Midbrain (tissue), 1 donor: ENCODE results near the gene P3H3.

Experiments
- DNase-seq: peaks from one replicate; lab custom pipeline; 2025; lab: John Stamatoyannopoulos, UW

P3H3 gene

DNA sequence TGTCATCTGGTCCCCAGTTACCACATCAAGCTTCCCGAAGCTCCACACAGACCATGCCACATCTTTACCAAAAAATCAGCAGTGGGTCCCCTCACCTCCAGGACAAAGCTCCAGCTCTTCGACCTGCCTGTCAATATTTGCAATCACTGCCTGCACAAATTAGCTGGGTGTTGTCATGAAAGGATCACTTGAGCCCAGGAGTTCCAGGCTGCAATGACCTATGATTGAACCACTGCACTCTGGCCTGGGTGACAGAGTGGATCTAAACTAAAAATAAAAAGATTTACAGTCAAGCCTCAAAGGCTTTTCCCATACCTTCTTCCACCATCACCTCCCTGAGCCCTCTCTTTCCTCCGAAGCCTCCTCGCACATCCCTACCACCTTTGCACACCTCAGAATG is 31.6 kb upstream of the P3H3 start:
- DNase-seq, result no peak

DNA sequence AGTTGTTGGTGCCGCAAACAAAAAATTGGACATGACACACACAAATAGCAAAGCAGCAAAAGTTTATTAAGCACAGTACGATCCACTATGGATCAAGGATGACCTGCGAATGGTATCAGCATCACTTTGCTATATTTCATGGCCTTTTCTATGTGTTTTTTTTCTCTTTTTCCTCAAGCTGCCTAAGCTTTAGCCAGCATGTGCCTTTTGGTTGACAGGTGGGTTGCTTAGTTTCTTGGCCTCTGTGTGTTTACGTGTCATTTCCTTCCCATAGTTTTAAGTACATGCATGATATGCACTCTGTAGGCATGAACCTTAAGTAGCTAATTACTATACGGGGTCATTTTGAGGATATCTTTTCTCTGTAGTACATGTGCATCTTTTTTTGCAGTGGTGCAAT is 29.1 kb upstream of the P3H3 start:
- DNase-seq, result no peak

GRCh38 chr12:6807170-6807569 is 21.0 kb upstream of the P3H3 start:
- no peak for DNase-seq

GRCh38 chr12:6809056-6809455 is 19.2 kb upstream of the P3H3 start:
- DNase-seq, result no peak

GRCh38 chr12:6810758-6811157 is 17.4 kb upstream of the P3H3 start:
- DNase-seq, result no peak

- no peak for DNase-seq
Measured at GRCh38 chr12:6813363-6813762, 14.8 kb upstream of the P3H3 start.

GRCh38 chr12:6816598-6816997 is 11.6 kb upstream of the P3H3 start:
- no peak for DNase-seq

GRCh38 chr12:6817098-6817497 is 11.1 kb upstream of the P3H3 start:
- no peak for DNase-seq

DNA sequence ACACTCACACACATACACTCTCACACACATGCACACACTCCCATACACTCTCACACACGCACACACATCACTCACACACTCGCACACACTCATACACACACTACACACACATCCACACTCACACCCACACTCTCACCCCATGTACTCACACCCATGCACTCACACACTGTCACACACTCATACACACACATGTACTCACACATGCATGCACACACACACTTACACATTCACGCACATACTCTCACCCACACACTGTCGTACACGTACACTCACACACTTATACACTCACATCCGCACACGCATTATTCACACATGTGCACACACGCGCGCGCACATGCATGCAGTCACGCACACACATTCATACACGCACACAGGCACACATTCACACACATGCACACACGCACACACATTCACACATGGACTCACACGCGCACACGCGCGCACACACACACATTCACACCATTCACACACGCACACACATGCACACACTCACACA is 10.5 kb upstream of the P3H3 start:
- DNase-seq, result no peak

- no peak for DNase-seq
Measured at GRCh38 chr12:6818222-6818621, 10.0 kb upstream of the P3H3 start.

DNA sequence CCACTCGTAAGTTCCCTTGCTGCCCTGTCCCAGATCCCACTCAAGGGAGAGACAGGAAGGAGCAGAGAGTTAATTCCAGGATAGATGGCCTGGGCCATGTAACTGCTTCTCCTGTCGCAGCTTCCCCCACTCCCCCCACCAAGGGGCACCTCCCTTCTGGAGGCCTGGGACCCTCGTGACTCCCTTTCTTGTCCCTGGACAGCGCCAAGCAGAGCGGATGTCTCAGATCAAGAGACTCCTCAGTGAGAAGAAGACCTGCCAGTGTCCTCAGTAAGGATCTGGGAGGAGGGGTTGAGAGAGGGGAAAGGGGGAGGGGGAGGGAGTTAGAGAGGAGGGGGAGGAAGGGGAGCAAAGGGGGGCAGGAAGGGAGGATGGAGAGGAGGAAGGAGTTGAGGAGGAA is 9.6 kb upstream of the P3H3 start:
- DNase-seq, result no peak

DNA sequence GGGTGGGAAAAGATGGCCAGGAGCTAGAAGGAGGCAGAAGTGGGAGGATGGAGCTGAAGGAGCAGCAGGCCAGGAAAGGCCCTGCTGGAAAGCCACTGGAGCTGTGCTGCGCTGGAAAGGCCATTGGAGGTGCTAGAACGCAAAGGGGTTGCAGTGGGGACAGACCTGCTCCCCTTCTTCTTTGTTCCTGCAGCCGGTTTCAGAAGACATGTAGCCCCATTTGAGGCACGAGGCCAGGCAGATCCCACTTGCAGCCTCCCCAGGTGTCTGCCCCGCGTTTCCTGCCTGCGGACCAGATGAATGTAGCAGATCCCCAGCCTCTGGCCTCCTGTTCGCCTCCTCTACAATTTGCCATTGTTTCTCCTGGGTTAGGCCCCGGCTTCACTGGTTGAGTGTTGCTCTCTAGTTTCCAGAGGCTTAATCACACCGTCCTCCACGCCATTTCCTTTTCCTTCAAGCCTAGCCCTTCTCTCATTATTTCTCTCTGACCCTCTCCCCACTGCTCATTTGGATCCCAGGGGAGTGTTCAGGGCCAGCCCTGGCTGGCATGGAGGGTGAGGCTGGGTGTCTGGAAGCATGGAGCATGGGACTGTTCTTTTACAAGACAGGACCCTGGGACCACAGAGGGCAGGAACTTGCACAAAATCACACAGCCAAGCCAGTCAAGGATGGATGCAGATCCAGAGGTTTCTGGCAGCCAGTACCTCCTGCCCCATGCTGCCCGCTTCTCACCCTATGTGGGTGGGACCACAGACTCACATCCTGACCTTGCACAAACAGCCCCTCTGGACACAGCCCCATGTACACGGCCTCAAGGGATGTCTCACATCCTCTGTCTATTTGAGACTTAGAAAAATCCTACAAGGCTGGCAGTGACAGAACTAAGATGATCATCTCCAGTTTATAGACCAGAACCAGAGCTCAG is 8.8 kb upstream of the P3H3 start:
- no peak for DNase-seq

- DNase-seq, result no peak
Measured at GRCh38 chr12:6820166-6820565, 8.0 kb upstream of the P3H3 start.

DNA sequence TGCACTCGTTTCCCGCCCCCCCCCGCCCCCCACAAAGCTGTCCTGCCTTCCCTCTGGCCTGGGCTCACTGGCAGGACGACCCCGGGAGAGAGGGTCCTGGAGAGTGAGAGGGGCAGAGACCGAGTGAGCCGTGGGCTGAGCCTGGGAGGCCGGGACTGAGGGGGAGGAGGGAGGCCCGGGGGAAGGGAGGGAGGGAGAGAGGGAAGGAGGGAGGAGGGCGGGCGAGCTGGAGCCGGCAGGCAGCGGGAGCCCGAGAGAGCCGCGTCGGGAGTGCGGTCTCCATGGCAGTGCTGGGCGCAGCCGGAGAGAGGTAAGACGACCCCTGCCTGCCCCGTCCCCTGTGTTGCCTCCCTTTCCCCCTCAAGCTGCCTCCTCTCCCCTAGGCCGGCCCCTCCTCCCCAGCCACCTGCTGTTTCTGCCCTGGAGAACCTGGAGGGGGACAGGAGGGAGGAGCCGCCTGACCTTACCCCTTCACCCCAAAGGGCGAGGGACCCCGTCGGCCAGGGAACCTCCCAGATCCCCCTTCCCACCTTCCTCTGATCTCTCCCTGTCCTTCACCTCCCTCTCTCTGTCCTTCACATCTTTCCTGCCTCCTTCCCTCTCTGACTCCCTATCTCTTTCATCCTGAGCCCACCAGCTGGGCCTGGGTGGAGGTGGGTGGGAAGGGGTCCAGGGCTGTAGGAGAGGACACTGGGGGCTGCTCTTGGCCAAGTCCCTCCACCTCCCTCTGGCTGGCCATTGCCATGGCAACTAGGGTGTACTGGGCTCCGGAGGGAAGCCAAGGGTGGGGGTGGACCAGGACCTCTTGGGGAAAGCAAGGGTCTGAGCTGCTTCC is 6.4 kb upstream of the P3H3 start, which contains the start of gene GPR162:
TSS of gene GPR162 (plus strand) at position 231 of the 835 bp plus-strand sequence. CDS start 2,078 bp downstream, outside the sequence.
- peak; percentile 9 for DNase-seq

- no peak for DNase-seq
Measured at GRCh38 chr12:6822426-6823135, 5.6 kb upstream of the P3H3 start.

DNA sequence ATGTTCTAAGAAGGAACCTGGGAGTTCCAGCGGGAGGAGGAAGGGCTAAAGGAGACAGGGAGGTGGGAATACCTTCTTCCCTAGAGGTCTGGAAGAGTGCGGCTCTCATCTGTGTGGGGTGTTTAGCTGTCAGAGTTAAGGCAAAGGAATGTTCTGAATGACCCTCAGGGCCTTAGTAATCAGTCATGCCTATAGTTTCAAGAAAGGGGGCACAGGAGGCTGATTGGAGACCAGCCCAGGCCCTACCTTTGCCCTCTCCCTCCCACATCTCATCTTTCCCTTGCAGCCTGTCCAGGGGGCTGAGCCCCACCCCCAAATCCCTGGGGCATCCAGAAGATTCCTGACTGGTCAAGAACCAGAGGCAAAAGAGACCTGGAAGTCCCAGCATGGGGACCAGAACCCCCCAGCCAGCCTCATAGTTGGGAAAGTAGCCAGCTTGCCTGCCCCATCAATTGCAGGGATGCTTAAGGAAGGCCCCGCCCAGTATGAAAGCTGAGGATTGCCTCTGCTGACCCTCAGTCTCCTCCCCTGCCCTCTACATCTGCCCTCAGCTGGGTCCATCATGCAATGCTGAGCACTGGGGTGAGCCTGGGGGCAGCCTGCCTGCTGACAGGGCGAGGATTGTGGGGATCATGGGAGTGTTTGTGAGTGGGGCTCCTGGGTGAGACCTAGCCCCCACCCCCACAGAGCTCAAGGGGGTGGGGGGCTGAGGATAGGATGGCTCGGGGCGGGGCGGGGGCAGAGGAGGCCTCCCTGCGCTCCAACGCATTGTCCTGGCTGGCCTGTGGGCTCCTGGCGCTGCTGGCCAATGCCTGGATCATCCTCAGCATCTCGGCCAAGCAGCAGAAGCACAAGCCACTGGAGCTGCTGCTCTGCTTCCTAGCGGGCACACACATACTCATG is 4.8 kb upstream of the P3H3 start:
- DNase-seq, result no peak

DNA sequence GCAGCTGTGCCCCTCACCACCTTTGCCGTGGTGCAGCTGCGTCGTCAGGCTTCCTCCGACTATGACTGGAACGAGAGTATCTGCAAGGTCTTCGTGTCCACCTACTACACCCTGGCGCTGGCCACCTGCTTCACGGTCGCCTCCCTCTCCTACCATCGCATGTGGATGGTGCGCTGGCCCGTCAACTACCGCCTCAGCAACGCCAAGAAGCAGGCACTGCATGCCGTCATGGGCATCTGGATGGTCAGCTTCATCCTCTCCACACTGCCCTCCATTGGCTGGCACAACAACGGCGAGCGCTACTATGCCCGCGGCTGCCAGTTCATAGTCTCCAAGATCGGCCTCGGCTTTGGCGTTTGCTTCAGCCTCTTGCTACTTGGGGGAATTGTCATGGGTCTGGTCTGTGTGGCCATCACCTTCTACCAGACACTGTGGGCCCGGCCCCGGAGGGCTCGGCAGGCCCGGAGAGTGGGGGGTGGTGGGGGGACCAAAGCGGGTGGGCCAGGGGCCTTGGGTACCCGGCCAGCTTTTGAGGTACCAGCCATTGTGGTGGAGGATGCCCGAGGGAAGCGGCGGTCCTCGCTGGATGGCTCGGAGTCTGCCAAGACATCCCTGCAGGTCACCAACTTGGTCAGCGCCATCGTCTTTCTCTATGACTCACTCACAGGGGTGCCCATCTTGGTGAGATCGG is 4.0 kb upstream of the P3H3 start:
- no peak for DNase-seq

GRCh38 chr12:6824901-6825381 is 3.3 kb upstream of the P3H3 start:
- DNase-seq, result no peak

DNA sequence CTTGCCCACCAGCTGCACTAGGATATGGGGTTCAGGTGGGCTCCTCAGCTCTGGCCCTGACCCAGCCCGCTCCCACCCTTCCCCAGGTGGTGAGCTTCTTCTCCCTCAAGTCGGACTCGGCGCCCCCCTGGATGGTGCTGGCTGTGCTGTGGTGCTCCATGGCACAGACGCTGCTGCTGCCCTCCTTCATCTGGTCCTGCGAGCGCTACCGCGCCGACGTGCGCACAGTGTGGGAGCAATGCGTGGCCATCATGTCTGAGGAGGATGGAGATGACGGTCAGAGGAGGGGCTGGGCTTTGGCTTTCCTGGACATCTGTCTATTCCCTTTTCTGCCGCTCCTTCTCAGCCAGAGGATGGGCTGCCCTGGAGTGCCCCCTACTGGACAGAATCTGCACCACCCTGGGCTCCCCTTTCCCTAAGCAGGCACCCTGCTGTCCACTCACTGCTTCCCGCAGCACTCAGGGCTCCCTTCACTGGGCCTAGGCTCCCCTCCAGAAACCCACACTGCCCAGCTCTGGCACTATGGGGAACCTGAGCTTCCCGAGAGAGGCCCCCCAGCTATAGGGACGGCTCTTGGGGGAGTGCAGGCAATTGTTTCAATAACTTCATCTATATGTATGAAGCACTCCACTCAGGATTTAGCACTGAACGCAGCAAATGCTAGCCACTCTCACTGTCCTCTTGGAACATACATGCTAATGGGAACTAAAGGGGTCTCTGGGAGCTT is 2.6 kb upstream of the P3H3 start:
- DNase-seq, result peak; percentile 89
